Thoracic aorta (tissue), 2 donors: ENCODE data around the gene TRIO. TPM values are rescaled to one million over a fixed set of nuclear protein-coding genes. Genes with fewer than 3 reads are reported as not detected.
A peak's percentile ranks its signal among the peaks of the same experiment; 100 is the strongest.
"Not testable (repeated sequence)": the region's sequence is repeated elsewhere in the genome, so short reads cannot be mapped to it uniquely, and the experiment has no call there.

Source experiments
- ATAC-seq: fragments of 150-250 bp; one replicate; pipeline ENCODE4 v1.8.0; 2017; ENCODE audit warnings: low read depth; ENCODE audit not compliant: insufficient number of reproducible peaks, low FRiP score
- DNase-seq: peaks from one replicate; pipeline ENCODE4 v3.0.0-alpha.2; 2020; ENCODE audit warnings: low spot score
- H3K27ac ChIP-seq, 2 donors: fragments of 200-600 bp; sonication (generic); 1 replicate in 1 of 2; 2 replicates in 1 of 2; pipeline ENCODE4 v1.5.1; 2016; ENCODE audit warnings: mild to moderate bottlenecking in 2 of 2, moderate library complexity in 2 of 2
- H3K27me3 ChIP-seq: fragments of 200-600 bp; sonication (generic); replicated peaks from 2 replicates; pipeline ENCODE4 v1.6.0; 2016; ENCODE audit warnings: mild to moderate bottlenecking; ENCODE audit not compliant: insufficient read depth
- H3K36me3 ChIP-seq: fragments of 200-600 bp; sonication (generic); one replicate; pipeline ENCODE4 v1.5.1; 2016
- H3K4me1 ChIP-seq, 2 donors: fragments of 200-600 bp; sonication (generic); 1 replicate in 1 of 2; 2 replicates in 1 of 2; pipeline versions ENCODE4 v1.5.1 to v1.6.0; 2016; ENCODE audit warnings: low read depth in 2 of 2, mild to moderate bottlenecking in 1 of 2; ENCODE audit not compliant: control insufficient read depth in 1 of 2
- H3K4me3 ChIP-seq: fragments of 200-600 bp; sonication (generic); 2 replicates; pipeline ENCODE4 v1.5.1; 2016; ENCODE audit warnings: mild to moderate bottlenecking
- H3K9me3 ChIP-seq: fragments of 200-600 bp; sonication (generic); 2 replicates; pipeline ENCODE4 v1.5.1; 2016
- CTCF ChIP-seq: fragments of 200-600 bp; sonication (generic); IDR thresholded peaks from one replicate; pipeline ENCODE4 v1.5.1; 2019; ENCODE audit warnings: antibody characterized with exemption
- total RNA-seq, 2 donors: library from RNA; depleted of rRNA; stranded (reverse); fragments of >200 nt; gene quantifications; one replicate each; pipeline versions ENCODE4 v1.1.0 to v1.2.3, GENCODE V29; 2016

Gene TRIO
- total RNA-seq = 100 to 1,000 TPM; 219 to 300 TPM

GRCh38 chr5:14142827-14143545 lies at the start of gene TRIO:
TSS of gene TRIO (plus strand) at chr5:14143342. CDS start at chr5:14143726, 384 bp downstream.
- H3K4me3 ChIP-seq = peak within 1 kb of the TSS; percentile 97
- no peaks in the 10 kb centered on the region for H3K36me3 ChIP-seq
- H3K4me1 ChIP-seq = peaks cover 23 to 35% of the 10 kb centered on the region in 2 donors
- H3K9me3 ChIP-seq = no peaks in the 10 kb centered on the region
- TF ChIP-seq CTCF = peak; percentile 48
- DNase-seq (peak; percentile 71), ATAC-seq (peak; percentile 83)
- no peaks in the 10 kb centered on the region for H3K27me3 ChIP-seq
- peak within 1 kb of the TSS; percentile 90 to 99 for H3K27ac ChIP-seq

- ATAC-seq, DNase-seq, H3K9me3 ChIP-seq, H3K4me1 ChIP-seq, H3K36me3 ChIP-seq, H3K27ac ChIP-seq, H3K4me3 ChIP-seq, H3K27me3 ChIP-seq: not testable (repeated sequence)
Observed at GRCh38 chr5:14097380-14097779, 45.8 kb upstream of the TRIO start.

- Histone ChIP-seq H3K27ac (no peak overlapping the region), H3K9me3 (no peaks in the 10 kb centered on the region), H3K27me3 (no peaks in the 10 kb centered on the region), H3K4me1 (no peaks in the 10 kb centered on the region), H3K4me3 (no peak overlapping the region), H3K36me3 (no peaks in the 10 kb centered on the region)
- ATAC-seq = no peak
- TF ChIP-seq CTCF = no peak
- DNase-seq = no peak
Observed at GRCh38 chr5:14097998-14098471, 45.1 kb upstream of the TRIO start.

GRCh38 chr5:14100281-14100680 lies 42.9 kb upstream of the TRIO start:
- no peak overlapping the region for H3K4me3 ChIP-seq
- no peak overlapping the region for H3K27ac ChIP-seq
- peaks cover 0 to under 1% of the 10 kb centered on the region in 2 donors for H3K4me1 ChIP-seq
- TF ChIP-seq CTCF = no peak
- no peaks in the 10 kb centered on the region for H3K27me3 ChIP-seq
- ATAC-seq = no peak
- no peaks in the 10 kb centered on the region for H3K36me3 ChIP-seq
- DNase-seq = no peak
- H3K9me3 ChIP-seq = no peaks in the 10 kb centered on the region

- ATAC-seq (no peak), DNase-seq (no peak)
- no peaks in the 10 kb centered on the region for H3K27me3 ChIP-seq
- H3K4me1 ChIP-seq = peaks cover 0 to 7% of the 10 kb centered on the region in 2 donors
- no peak for TF ChIP-seq CTCF
- no peak overlapping the region for H3K27ac ChIP-seq
- no peaks in the 10 kb centered on the region for H3K9me3 ChIP-seq
- H3K36me3 ChIP-seq = no peaks in the 10 kb centered on the region
- no peak overlapping the region for H3K4me3 ChIP-seq
Observed at GRCh38 chr5:14101922-14102321, 41.2 kb upstream of the TRIO start.
